GM12873 (cell line): ENCODE results near the gene PLAU.

Source experiments
- TF ChIP-seq, protein P1 (sequence below): IDR thresholded peaks from 2 replicates; pipeline ENCODE4 v1.5.1; 2012; ENCODE audit warnings: low read depth, mild to moderate bottlenecking, moderate library complexity, low read length, control low read depth; ENCODE audit not compliant: insufficient read depth; ENCODE audit errors: missing control alignments

Gene PLAU

GRCh38 chr10:73922007-73922863 is 11.3 kb downstream of the PLAU start:
- TF ChIP-seq, protein P1, sequence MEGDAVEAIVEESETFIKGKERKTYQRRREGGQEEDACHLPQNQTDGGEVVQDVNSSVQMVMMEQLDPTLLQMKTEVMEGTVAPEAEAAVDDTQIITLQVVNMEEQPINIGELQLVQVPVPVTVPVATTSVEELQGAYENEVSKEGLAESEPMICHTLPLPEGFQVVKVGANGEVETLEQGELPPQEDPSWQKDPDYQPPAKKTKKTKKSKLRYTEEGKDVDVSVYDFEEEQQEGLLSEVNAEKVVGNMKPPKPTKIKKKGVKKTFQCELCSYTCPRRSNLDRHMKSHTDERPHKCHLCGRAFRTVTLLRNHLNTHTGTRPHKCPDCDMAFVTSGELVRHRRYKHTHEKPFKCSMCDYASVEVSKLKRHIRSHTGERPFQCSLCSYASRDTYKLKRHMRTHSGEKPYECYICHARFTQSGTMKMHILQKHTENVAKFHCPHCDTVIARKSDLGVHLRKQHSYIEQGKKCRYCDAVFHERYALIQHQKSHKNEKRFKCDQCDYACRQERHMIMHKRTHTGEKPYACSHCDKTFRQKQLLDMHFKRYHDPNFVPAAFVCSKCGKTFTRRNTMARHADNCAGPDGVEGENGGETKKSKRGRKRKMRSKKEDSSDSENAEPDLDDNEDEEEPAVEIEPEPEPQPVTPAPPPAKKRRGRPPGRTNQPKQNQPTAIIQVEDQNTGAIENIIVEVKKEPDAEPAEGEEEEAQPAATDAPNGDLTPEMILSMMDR = no peak

DNA sequence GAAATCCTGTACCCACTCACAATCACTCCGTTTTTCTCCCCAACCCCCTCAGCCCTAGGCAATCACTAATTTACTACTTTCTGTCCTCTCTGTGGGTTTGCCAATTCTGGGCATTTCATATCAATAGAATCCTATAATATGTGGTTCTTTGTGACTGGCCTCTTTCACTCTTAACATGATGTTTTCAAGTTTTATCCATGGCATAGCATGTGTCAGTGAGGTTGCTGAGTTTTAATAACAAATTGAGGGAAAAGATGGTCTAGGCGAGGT is 11.9 kb downstream of the PLAU start:
- TF ChIP-seq, protein P1 = no peak

- TF ChIP-seq, protein P1 = no peak
These were observed 13.1 kb downstream of the PLAU start for GRCh38 chr10:73923935-73924598.

DNA sequence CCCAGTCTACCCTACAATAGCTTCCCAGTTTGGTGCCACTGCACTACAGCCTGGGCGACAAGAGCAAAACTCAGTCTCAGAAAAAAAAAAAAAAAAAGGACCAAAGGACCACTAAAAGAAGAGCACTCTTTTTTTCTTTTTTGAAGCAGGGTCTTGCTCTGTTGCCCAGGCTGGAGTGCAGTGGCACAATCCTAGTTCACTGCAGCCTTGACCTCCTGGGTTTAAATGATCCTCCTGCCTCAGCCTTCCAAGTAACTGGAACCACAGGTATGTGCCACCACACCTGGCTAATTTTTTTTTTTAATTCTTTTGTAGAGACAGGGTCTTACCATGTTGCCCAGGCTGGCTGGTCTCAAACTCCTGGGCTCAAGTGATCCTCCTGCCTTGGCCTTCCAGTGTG is 14.0 kb downstream of the PLAU start:
- TF ChIP-seq, protein P1 = no peak

DNA sequence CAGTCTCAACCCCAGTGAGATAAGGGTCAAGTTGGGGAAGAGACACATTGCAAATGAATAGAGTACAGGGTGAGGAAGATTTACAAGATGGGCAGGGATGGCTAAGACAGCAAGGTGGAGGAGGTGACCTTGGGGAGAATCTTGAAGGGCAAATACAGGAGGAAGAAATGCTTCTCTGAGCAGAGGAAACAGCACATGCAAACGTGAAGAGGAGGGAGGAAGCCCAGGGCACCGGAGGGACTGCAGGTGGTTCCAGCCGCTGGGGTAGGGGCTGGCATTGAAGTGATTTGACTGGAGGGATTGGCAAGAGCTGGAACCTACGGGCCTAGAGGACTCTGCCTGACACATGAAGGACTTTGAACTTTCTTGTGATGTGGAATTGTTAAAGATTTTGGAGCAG is 14.6 kb downstream of the PLAU start:
- TF ChIP-seq, protein P1 = no peak

- TF ChIP-seq, protein P1 = no peak
These were observed 15.3 kb downstream of the PLAU start for GRCh38 chr10:73926152-73926764.
